ENCODE data around the gene CMTM8.

- no peak for TF ChIP-seq POLR2AphosphoS5 (IDR thresholded peaks at IDR 0.05; ENCODE audit: low read depth, low read length)
- TF ChIP-seq TAF1 (IDR thresholded peaks at IDR 0.05; ENCODE audit: low read depth, low read length) = no peak
- TF ChIP-seq POLR2A (IDR thresholded peaks at IDR 0.05; ENCODE audit: low read depth, low read length) = no peak
These were observed 66.9 kb downstream of the CMTM8 start for GRCh38 chr3:32305361-32305876.

Data from GM12891 (cell line).